GM19468 (cell line): ENCODE measurements around the gene ONECUT1.

ENCODE experiments used
- ATAC-seq: cut with Tn5 transposase; IDR thresholded peaks from one replicate; pipeline ENCODE4 v1.9.1; 2021; ENCODE audit warnings: mild to moderate bottlenecking, moderate library complexity, moderate number of reproducible peaks; ENCODE audit not compliant: unreplicated experiment; ENCODE audit errors: extremely low read depth

The ONECUT1 gene

GRCh38 chr15:52734329-52734728 is 55.8 kb downstream of the ONECUT1 start:
- no peak for ATAC-seq

DNA sequence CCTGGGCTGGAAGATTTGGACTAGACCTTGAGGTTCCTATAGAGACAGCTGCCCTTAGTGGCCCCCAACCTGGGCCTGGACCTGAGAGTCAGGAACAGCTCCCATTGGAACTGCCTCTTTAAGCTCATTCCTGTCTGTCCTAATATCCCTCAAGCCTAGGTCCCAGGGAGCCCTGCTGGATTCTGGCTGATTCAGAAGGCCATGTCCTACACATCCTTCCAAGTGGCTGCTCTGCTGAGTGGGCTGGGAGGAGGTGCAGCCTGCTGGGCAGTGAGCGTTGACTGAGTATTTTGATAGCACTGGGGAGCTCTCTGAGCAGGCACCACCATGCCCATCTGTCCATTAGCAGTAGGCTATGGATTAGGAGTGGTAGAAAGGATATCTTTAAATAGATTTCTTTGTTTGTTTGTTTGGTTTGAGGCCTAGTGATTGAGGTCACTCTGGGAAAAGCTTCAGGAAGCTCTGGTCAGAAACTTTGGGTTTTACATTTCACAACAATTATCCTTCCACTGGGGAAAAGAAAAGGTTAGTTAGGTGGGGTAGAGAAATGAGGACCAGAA is 56.4 kb downstream of the ONECUT1 start:
- ATAC-seq = no peak

GRCh38 chr15:52733088-52733487 is 57.0 kb downstream of the ONECUT1 start:
- ATAC-seq = no peak

DNA sequence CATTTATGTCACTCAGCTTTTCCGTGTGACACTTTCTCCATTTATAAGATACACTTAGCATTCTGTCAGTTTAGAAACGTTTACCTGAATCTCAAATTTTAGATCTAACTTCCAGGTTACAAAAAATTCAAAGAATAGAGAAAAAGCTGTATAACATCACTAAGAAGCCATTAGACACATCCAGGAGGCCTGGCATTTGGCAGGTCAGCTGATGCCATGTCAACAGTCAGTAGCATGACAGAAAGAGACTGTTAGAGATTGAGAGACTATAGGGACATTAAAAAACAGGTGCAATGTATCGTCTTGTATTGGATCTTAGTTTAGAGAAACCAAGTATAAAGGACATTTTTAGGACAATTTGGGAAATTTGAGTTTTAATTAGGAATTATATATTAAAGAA is 57.6 kb downstream of the ONECUT1 start:
- no peak for ATAC-seq

GRCh38 chr15:52731732-52732470 is 58.2 kb downstream of the ONECUT1 start:
- no peak for ATAC-seq

DNA sequence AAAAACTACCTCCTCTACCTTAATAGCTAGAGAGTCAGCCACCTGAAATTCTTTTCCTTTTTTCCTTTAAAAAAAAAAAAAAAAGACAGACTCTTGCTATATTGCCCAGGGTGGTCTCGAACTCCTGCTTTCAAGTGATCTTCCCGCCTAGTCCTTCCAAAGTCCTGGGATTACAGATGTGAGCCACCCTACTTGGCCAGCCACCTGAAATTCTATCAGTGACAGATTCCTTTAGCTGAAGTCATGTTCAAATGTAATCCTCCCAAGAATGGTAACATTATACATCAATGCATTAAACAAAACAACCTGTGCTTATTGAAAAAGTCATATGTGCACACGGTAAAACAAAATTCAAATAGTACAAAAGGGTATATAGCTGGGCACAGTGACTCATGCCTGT is 59.1 kb downstream of the ONECUT1 start:
- no peak for ATAC-seq

DNA sequence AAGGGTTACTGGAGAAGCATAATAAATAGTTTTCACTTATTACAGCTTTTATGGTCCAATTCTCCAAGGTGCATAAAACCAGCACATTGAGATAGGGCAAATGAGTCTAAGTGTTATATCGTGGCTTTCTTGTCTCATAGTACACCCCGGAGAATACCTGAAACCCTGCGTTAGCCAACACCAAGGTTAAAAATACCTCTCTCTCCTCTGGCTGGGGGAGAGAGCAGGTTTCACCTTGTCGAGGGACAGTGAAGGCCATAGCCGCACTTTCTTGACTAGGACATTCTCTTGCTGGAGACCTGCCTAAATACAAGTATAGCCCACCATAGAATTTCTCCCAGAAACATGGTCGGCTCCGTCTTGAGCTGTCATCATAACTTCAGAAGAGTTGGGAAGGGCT is 59.5 kb downstream of the ONECUT1 start:
- no peak for ATAC-seq

DNA sequence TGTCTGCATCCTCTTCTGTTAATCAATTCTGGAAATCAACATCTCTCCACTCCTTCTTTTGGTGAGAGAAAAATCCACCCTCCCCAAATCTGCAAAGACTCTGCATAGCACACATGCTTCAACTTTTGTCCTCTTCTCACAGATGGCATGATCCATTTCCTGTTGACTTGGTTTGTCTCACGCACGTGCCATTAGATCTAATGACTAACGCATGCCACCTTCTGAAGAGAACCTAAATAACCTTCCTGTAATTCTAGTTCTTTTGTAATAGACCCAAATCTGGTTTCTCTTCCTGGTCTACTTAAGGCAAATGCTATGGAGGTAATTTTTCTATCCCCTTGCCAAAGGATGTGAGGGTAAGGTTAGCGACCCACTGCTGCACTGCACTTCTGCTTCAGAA is 60.0 kb downstream of the ONECUT1 start:
- no peak for ATAC-seq

- no peak for ATAC-seq
Measured at GRCh38 chr15:52728899-52729298, 61.2 kb downstream of the ONECUT1 start.

DNA sequence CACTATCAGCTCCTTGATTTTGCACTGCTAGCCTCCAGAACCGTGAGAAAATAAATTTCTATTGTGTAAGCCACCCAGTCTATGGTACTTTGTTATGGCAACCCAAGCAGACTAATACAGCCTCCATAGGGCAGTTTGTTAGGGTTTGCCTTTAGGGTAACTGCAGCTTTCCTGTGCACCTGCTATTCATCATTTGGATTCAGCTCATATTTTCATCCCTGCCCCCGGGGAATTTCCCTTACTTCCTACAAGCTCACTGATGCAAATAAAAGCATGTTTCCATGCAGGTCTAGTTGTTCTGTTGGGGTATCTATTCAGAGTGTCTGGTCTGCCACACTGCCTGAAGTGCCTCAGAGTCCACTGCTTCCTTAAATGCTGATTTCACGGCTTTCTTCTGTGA is 62.3 kb downstream of the ONECUT1 start:
- no peak for ATAC-seq

GRCh38 chr15:52726195-52726594 is 63.9 kb downstream of the ONECUT1 start:
- no peak for ATAC-seq

DNA sequence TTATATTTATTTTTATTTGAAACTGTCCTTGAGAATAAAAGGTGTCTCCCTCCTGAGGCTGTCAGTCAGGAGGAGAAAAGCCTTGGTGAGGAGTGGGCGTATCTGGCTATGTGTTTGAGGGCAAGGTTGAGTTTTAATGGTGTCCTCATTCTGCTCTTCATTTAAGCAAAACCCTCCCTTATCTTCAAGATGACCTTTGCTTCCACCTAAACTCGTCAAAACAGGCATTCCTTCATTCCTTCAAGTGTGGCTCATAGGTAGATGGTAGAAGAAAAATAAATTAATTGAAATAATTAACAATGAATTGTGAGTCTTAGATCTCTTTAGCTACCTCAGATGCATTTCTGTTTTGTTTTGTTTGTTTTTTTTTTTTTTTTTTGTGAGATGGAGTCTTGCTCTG is 71.6 kb downstream of the ONECUT1 start:
- no peak for ATAC-seq

DNA sequence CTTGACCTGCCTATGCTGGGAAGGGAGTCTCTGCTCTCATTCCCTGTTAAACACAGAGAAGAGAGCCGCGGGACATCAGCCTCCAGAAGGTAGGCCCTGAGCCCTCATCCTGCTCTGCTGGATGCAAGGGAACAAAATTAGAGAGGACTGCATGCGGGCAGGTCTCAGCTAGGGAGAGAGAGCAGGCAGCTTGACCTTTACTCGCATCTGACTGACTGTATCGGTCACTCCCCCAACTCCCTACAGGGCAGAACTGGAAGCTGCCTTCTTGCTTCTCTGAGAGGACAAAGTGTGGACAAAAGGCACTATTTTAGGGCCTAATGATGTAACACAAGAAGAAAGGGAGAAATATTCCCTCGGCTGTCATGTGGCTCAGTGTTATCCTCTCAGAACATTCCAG is 72.2 kb downstream of the ONECUT1 start:
- no peak for ATAC-seq

DNA sequence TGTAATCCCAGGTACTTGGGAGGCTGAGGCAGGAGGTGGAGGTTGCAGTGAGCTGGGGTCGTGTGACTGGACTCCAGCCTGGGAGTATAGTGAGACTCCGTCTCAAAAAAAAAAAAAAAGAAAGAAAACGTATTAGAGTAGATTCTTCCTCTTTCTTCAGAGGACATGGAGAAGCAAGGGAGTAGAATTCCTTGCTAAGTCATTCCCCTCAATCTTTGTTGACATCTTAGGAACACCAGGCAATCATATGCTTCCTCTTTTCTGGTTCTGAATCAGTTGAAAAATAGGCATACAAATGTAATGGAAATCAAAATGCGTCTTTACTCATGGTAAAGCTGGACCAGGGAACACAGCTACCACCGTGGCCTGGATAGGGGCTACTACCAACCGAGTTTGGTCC is 72.7 kb downstream of the ONECUT1 start:
- ATAC-seq = no peak

DNA sequence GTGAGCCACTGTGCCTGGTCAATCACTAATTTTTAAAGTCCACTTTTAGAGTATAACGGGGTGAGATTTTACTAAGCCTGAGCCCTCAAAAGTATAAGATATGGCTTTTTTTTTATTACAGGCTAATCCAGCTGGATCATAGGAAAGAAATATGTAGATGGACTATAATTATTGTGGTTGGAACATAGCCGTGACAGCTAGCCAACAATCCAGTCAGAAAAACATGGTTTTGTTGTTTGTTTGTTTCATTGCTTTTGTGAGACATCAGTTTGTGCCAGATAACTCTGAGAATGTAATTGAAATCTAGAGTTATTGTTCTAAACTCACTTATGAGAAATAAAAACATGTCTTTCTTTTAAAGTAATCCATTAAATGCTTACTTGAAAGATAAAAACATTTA is 73.6 kb downstream of the ONECUT1 start:
- ATAC-seq = no peak

GRCh38 chr15:52715411-52715810 is 74.7 kb downstream of the ONECUT1 start:
- ATAC-seq = no peak

- ATAC-seq = no peak
Measured at GRCh38 chr15:52714968-52715367, 75.2 kb downstream of the ONECUT1 start.

GRCh38 chr15:52710708-52711389 is 79.3 kb downstream of the ONECUT1 start:
- no peak for ATAC-seq

DNA sequence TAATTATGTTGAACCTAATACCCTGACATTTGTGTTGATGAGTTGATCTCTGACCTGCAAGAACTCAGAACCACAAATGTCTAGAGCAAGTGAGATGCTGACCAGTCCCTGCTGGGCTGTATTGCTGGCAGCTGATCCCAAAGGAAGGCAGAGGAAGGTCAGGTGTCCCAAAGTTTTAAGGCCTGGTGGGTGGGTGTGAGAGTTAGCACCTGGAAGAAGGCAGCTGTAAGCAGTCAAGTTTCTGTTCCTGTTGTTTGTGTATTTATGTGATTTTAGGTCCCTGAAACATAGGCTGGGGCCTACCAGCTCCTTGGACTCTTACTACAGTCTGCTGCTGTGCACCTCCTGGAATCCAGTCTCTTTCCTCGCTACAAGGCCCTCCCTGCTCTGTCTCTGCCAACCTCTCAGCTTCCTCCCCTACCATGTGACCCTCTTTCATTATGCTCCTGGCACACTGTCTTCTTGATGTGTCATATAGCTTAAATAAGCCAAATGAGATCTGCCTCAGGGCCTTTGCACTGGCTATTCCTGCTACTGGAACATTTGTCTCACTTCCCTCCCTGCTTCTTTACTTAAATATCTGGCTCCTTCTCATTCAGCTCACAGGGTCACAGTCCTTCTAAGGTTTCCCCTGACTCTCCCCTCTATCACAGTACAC is 80.0 kb downstream of the ONECUT1 start:
- no peak for ATAC-seq

DNA sequence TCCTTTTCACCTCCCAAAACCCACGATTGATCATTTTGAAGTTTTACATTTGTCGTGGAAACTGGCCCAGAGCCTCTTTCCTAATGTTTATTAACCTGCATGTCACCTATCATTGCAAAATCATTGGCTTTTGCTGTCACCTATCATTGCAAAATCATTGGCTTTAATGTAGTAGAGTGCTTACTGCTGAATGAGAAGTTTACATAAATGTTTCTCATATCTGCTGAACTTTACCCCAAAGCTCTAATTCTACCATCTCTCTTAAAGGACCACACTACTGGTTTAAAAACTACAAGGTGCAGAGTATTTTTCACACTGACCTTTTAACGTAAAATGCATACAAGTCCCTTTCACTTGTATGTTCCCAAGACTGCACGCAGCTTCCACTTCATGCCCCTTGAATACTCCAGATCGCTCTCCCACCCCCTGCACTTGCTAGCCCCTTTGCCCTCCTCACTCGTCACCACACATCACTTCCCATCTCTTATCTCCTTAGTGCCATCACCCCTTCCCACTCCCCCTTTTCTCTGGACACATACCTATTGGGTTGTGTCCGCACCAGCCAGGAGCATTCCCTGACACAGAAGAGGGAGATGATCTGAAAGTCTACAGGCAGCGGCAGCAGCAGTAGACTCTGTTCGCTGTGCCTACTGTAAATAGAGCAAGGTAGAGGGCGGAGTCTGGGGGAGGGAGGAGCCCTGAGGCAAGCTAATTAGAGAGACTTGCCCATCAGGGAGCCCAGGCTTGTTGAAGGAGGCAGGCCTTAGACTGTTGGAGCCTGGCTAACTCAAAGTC is 80.8 kb downstream of the ONECUT1 start:
- ATAC-seq = peak; percentile 86
